ENCODE measurements around the gene BRD7. TPM values are rescaled to one million over a fixed set of nuclear protein-coding genes. Genes with fewer than 3 reads are reported as not detected.

The BRD7 gene
- total RNA-seq (2013): 82.2 TPM
- polyA plus RNA-seq (10 to 100 TPM; 11.4 to 33.0 (median 21.2) TPM), polyA minus RNA-seq (12.5 and 32.6 TPM in 2 replicates), total RNA-seq (25.6 to 65.0 (median 47.6) reads per million in 11 experiments)

DNA sequence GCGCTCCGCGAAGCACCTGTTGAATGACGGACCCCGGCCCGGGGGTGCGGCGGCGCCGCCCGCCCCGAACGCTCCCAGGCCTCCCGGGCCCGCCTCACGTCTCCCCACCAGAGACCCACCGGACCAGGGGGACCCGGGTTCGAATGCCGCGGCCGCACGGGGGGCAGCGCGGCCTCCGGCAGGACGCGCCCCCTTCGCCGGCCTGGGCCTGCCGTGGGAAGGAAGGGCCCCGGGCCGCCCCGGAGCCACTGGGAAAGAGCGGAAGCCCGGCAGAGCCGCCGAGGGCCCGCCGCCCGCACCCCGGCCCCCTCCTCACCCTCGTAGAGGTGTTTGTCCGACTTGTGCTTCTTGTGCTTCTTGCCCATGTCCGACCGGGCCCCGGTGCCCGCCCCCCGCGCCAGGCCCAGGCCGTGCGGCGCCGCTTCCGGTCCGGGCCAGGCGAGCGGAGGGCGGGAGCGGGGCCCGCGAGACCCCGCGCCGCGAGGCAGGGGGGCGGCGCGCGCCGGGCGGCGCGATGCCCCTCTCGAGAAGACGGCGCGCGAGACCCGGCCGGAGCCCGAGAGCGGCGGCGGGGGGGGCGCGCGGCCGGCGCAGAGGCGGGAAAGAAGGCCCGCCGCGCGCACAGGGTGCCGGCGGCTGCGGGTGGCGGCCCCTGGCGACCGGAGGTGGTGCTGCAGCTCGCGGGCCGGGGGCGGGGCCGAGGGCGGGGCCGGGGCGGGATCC is at the start of gene BRD7:
Gene BRD7, minus strand, starts transcription at position 579 of the 723 bp plus-strand sequence. Its CDS starts 214 bp downstream, at position 365.
- Histone ChIP-seq H3K36me3 (replicated peaks in 1 of 2; ENCODE audit: control insufficient read depth in 1 of 2, insufficient read depth in 2 of 2, low read length in 2 of 2) (peaks cover 16 to 20% of the 10 kb centered on the region in 2 donors), H3K4me3 (replicated peaks in 1 of 3; ENCODE audit: low read depth in 2 of 3, low read length in 3 of 3) (peak within 1 kb of the TSS; percentile 49 to 95 (median 85)), H2AFZ (ENCODE audit: insufficient read depth, low read depth, low read length, poor library complexity, severe bottlenecking) (peak within 1 kb of the TSS; percentile 90), H3K9me3 (replicated peaks in 1 of 2; ENCODE audit: control insufficient read depth in 1 of 2, insufficient read depth in 1 of 2, low read length in 2 of 2) (no peaks in the 10 kb centered on the region), H3K27ac (ENCODE audit: low read depth in 1 of 2, low read length in 2 of 2) (peak within 1 kb of the TSS in 1 of 2 donors; percentile 69), H3K79me2 (ENCODE audit: insufficient read depth, low read length) (peaks cover 41% of the 10 kb centered on the region), H3K4me1 (ENCODE audit: control insufficient read depth in 1 of 2, insufficient read depth in 2 of 2, low read length in 2 of 2) (peaks cover 32 to 34% of the 10 kb centered on the region in 2 donors), H3K27me3 (ENCODE audit: control insufficient read depth in 2 of 2, insufficient read depth in 2 of 2, low read length in 2 of 2) (no peaks in the 10 kb centered on the region), H3K9ac (ENCODE audit: insufficient read depth, low read length, poor library complexity, severe bottlenecking) (peak within 1 kb of the TSS; percentile 85), H4K20me1 (ENCODE audit: insufficient read depth, low read length) (peaks cover 29% of the 10 kb centered on the region), H3K4me2 (replicated peaks; ENCODE audit: extremely low read depth, low read length, poor library complexity, severe bottlenecking) (peak within 1 kb of the TSS; percentile 88)
- Mint-ChIP-seq H3K27ac (peak within 1 kb of the TSS; percentile 74 to 95 (median 86)), H3K36me3 (peaks cover 19% of the 10 kb centered on the region in 2 donors), H3K9me3 (peaks cover 0 to 6% (median 2%) of the 10 kb centered on the region in 7 donors), H3K27me3 (ENCODE audit: low read depth in 3 of 3) (peaks cover 1 to 6% (median 3%) of the 10 kb centered on the region in 3 donors), H3K4me3 (peak within 1 kb of the TSS; percentile 89 to 92), H3K4me1 (peaks cover 37% of the 10 kb centered on the region)
- DNase-seq: peak; percentile 34 to 59 (median 44)
- WGBS (ENCODE audit: insufficient coverage): under 1% methylated on average over 108 of the region's 109 CpGs
- TF ChIP-seq, protein P1, sequence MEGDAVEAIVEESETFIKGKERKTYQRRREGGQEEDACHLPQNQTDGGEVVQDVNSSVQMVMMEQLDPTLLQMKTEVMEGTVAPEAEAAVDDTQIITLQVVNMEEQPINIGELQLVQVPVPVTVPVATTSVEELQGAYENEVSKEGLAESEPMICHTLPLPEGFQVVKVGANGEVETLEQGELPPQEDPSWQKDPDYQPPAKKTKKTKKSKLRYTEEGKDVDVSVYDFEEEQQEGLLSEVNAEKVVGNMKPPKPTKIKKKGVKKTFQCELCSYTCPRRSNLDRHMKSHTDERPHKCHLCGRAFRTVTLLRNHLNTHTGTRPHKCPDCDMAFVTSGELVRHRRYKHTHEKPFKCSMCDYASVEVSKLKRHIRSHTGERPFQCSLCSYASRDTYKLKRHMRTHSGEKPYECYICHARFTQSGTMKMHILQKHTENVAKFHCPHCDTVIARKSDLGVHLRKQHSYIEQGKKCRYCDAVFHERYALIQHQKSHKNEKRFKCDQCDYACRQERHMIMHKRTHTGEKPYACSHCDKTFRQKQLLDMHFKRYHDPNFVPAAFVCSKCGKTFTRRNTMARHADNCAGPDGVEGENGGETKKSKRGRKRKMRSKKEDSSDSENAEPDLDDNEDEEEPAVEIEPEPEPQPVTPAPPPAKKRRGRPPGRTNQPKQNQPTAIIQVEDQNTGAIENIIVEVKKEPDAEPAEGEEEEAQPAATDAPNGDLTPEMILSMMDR (IDR thresholded peaks at IDR 0.05): no peak
- intact Hi-C loops (cut with micrococcal nuclease): loop anchor here (2.0 to 10.0 kb wide), 8 partner anchors 154 to 374 kb away; partner anchors contain the start of genes CNEP1R1 (in 1 of the 2), CYLD (in 1 of the 2) and HEATR3 (in 1 of the 2)

DNA sequence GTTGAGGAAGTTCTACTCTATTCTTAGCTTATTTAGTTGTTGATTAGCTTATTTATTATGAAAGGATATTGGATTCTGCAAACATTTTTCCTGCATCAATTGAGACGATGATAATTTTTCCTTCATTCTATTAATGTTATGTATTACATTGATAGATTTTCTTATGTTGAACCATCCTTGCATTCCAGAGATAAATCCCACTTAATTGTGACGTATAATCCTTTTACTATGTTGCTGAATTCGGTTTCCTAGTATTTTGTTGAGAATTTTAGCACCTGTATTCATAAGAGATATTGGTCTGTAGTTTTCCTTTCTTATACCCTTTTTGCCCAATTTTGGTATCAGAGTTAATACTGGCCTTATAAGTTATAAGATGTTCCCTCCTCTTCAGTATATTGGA is 47.6 kb upstream of the BRD7 start:
- no CpG with 5 or more reads among the region's 3 CpGs for WGBS (ENCODE audit: insufficient coverage)
- Mint-ChIP-seq H3K36me3 (no peaks in the 10 kb centered on the region), H3K27me3 (ENCODE audit: low read depth in 3 of 3) (peaks cover 4 to 16% (median 9%) of the 10 kb centered on the region in 3 donors), H3K4me1 (no peaks in the 10 kb centered on the region), H3K27ac (no peak overlapping the region), H3K4me3 (no peak overlapping the region), H3K9me3 (peaks cover 24 to 59% (median 42%) of the 10 kb centered on the region in 7 donors)
- Histone ChIP-seq H3K27me3 (ENCODE audit: control insufficient read depth in 2 of 2, insufficient read depth in 2 of 2, low read length in 2 of 2) (no peaks in the 10 kb centered on the region), H3K79me2 (ENCODE audit: insufficient read depth, low read length) (no peaks in the 10 kb centered on the region), H3K9ac (ENCODE audit: insufficient read depth, low read length, poor library complexity, severe bottlenecking) (no peak overlapping the region), H3K4me3 (replicated peaks in 1 of 3; ENCODE audit: low read depth in 2 of 3, low read length in 3 of 3) (no peak overlapping the region), H4K20me1 (ENCODE audit: insufficient read depth, low read length) (no peaks in the 10 kb centered on the region), H3K36me3 (replicated peaks in 1 of 2; ENCODE audit: control insufficient read depth in 1 of 2, insufficient read depth in 2 of 2, low read length in 2 of 2) (no peaks in the 10 kb centered on the region), H3K9me3 (replicated peaks in 1 of 2; ENCODE audit: control insufficient read depth in 1 of 2, insufficient read depth in 1 of 2, low read length in 2 of 2) (peaks cover 7 to 29% of the 10 kb centered on the region in 2 donors), H2AFZ (ENCODE audit: insufficient read depth, low read depth, low read length, poor library complexity, severe bottlenecking) (no peak overlapping the region), H3K4me1 (ENCODE audit: control insufficient read depth in 1 of 2, insufficient read depth in 2 of 2, low read length in 2 of 2) (no peaks in the 10 kb centered on the region), H3K4me2 (replicated peaks; ENCODE audit: extremely low read depth, low read length, poor library complexity, severe bottlenecking) (no peak overlapping the region), H3K27ac (ENCODE audit: low read depth in 1 of 2, low read length in 2 of 2) (no peak overlapping the region)
- no peak for DNase-seq
- intact Hi-C loops (cut with micrococcal nuclease): no loop called here
- TF ChIP-seq, protein P1 (IDR thresholded peaks at IDR 0.05): no peak
